IPS-18a (cell line): ENCODE data around the gene BABAM2.

Experiments used
- H3K27ac ChIP-seq: one replicate; pipeline ENCODE4 v1.5.1; 2013; ENCODE audit warnings: low read length
- H3K27me3 ChIP-seq: one replicate; pipeline ENCODE4 v1.6.1; 2013; ENCODE audit warnings: mild to moderate bottlenecking, low read length; ENCODE audit not compliant: control insufficient read depth, insufficient read depth
- H3K36me3 ChIP-seq: one replicate; pipeline ENCODE4 v1.6.1; 2013; ENCODE audit warnings: low read depth, low read length; ENCODE audit not compliant: control insufficient read depth
- H3K4me1 ChIP-seq: one replicate; pipeline ENCODE4 v1.6.1; 2013; ENCODE audit warnings: low read depth, low read length; ENCODE audit not compliant: control insufficient read depth
- H3K4me3 ChIP-seq: one replicate; pipeline ENCODE4 v1.5.1; 2013; ENCODE audit warnings: low read length
- H3K9ac ChIP-seq: one replicate; pipeline ENCODE4 v1.6.1; 2013; ENCODE audit warnings: mild to moderate bottlenecking, low read length, moderate library complexity
- H3K9me3 ChIP-seq: one replicate; pipeline ENCODE4 v1.6.1; 2013; ENCODE audit warnings: low read depth, low read length; ENCODE audit not compliant: control insufficient read depth

BABAM2 gene

GRCh38 chr2:28086611-28087010 is 196.1 kb downstream of the BABAM2 start:
- Histone ChIP-seq H3K4me1 (no peaks in the 10 kb centered on the region), H3K4me3 (no peak overlapping the region), H3K27me3 (no peaks in the 10 kb centered on the region), H3K9ac (no peak overlapping the region), H3K9me3 (no peaks in the 10 kb centered on the region), H3K27ac (no peak overlapping the region), H3K36me3 (no peaks in the 10 kb centered on the region)

GRCh38 chr2:28088970-28089369 is 198.4 kb downstream of the BABAM2 start:
- no peak overlapping the region for H3K4me3 ChIP-seq
- no peaks in the 10 kb centered on the region for H3K4me1 ChIP-seq
- no peak overlapping the region for H3K9ac ChIP-seq
- no peaks in the 10 kb centered on the region for H3K27me3 ChIP-seq
- no peaks in the 10 kb centered on the region for H3K36me3 ChIP-seq
- no peak overlapping the region for H3K27ac ChIP-seq
- H3K9me3 ChIP-seq = no peaks in the 10 kb centered on the region

GRCh38 chr2:28089486-28089885 is 199.0 kb downstream of the BABAM2 start:
- Histone ChIP-seq H3K27me3 (no peaks in the 10 kb centered on the region), H3K9ac (no peak overlapping the region), H3K4me3 (no peak overlapping the region), H3K9me3 (no peaks in the 10 kb centered on the region), H3K27ac (no peak overlapping the region), H3K4me1 (no peaks in the 10 kb centered on the region), H3K36me3 (no peaks in the 10 kb centered on the region)

- H3K27ac ChIP-seq = no peak overlapping the region
- no peaks in the 10 kb centered on the region for H3K27me3 ChIP-seq
- no peaks in the 10 kb centered on the region for H3K36me3 ChIP-seq
- H3K9me3 ChIP-seq = no peaks in the 10 kb centered on the region
- H3K4me3 ChIP-seq = no peak overlapping the region
- no peak overlapping the region for H3K9ac ChIP-seq
- no peaks in the 10 kb centered on the region for H3K4me1 ChIP-seq
Observed at GRCh38 chr2:28093308-28093707, 202.8 kb downstream of the BABAM2 start.

GRCh38 chr2:28093768-28094167 is 203.2 kb downstream of the BABAM2 start:
- H3K27ac ChIP-seq = no peak overlapping the region
- H3K9ac ChIP-seq = no peak overlapping the region
- H3K27me3 ChIP-seq = no peaks in the 10 kb centered on the region
- no peaks in the 10 kb centered on the region for H3K9me3 ChIP-seq
- H3K4me3 ChIP-seq = no peak overlapping the region
- no peaks in the 10 kb centered on the region for H3K36me3 ChIP-seq
- H3K4me1 ChIP-seq = no peaks in the 10 kb centered on the region

GRCh38 chr2:28094739-28095138 is 204.2 kb downstream of the BABAM2 start:
- H3K27ac ChIP-seq = no peak overlapping the region
- H3K27me3 ChIP-seq = no peaks in the 10 kb centered on the region
- H3K4me1 ChIP-seq = no peaks in the 10 kb centered on the region
- H3K9ac ChIP-seq = no peak overlapping the region
- H3K36me3 ChIP-seq = no peaks in the 10 kb centered on the region
- no peaks in the 10 kb centered on the region for H3K9me3 ChIP-seq
- no peak overlapping the region for H3K4me3 ChIP-seq

- H3K27me3 ChIP-seq = no peaks in the 10 kb centered on the region
- H3K9me3 ChIP-seq = no peaks in the 10 kb centered on the region
- no peak overlapping the region for H3K9ac ChIP-seq
- H3K27ac ChIP-seq = no peak overlapping the region
- no peaks in the 10 kb centered on the region for H3K36me3 ChIP-seq
- no peaks in the 10 kb centered on the region for H3K4me1 ChIP-seq
- H3K4me3 ChIP-seq = no peak overlapping the region
Observed at GRCh38 chr2:28095622-28096021, 205.1 kb downstream of the BABAM2 start.

- H3K4me1 ChIP-seq = no peaks in the 10 kb centered on the region
- H3K27me3 ChIP-seq = no peaks in the 10 kb centered on the region
- no peak overlapping the region for H3K27ac ChIP-seq
- no peaks in the 10 kb centered on the region for H3K36me3 ChIP-seq
- H3K9ac ChIP-seq = no peak overlapping the region
- H3K4me3 ChIP-seq = no peak overlapping the region
- H3K9me3 ChIP-seq = no peaks in the 10 kb centered on the region
Observed at GRCh38 chr2:28096421-28096820, 205.9 kb downstream of the BABAM2 start.

- Histone ChIP-seq H3K4me1 (no peaks in the 10 kb centered on the region), H3K4me3 (no peak overlapping the region), H3K9me3 (no peaks in the 10 kb centered on the region), H3K27me3 (no peaks in the 10 kb centered on the region), H3K27ac (no peak overlapping the region), H3K9ac (no peak overlapping the region), H3K36me3 (no peaks in the 10 kb centered on the region)
Observed at GRCh38 chr2:28098501-28099225, 208.1 kb downstream of the BABAM2 start.

- Histone ChIP-seq H3K4me1 (no peaks in the 10 kb centered on the region), H3K9ac (no peak overlapping the region), H3K27me3 (no peaks in the 10 kb centered on the region), H3K27ac (no peak overlapping the region), H3K9me3 (no peaks in the 10 kb centered on the region), H3K4me3 (no peak overlapping the region), H3K36me3 (no peaks in the 10 kb centered on the region)
Observed at GRCh38 chr2:28101123-28101522, 210.6 kb downstream of the BABAM2 start.

GRCh38 chr2:28101892-28102291 is 211.4 kb downstream of the BABAM2 start:
- H3K4me1 ChIP-seq = no peaks in the 10 kb centered on the region
- H3K4me3 ChIP-seq = no peak overlapping the region
- H3K9ac ChIP-seq = no peak overlapping the region
- H3K27ac ChIP-seq = no peak overlapping the region
- H3K9me3 ChIP-seq = no peaks in the 10 kb centered on the region
- no peaks in the 10 kb centered on the region for H3K36me3 ChIP-seq
- no peaks in the 10 kb centered on the region for H3K27me3 ChIP-seq

- H3K9me3 ChIP-seq = no peaks in the 10 kb centered on the region
- H3K4me1 ChIP-seq = no peaks in the 10 kb centered on the region
- H3K9ac ChIP-seq = no peak overlapping the region
- H3K4me3 ChIP-seq = no peak overlapping the region
- no peak overlapping the region for H3K27ac ChIP-seq
- no peaks in the 10 kb centered on the region for H3K27me3 ChIP-seq
- H3K36me3 ChIP-seq = no peaks in the 10 kb centered on the region
Observed at GRCh38 chr2:28102455-28102874, 211.9 kb downstream of the BABAM2 start.
